HG03139 (cell line): Measurements from ENCODE around the gene MAP7D1.
"Not testable (repeated sequence)": the region's sequence is repeated elsewhere in the genome, so short reads cannot be mapped to it uniquely, and the experiment has no call there.

Experiments
- ATAC-seq: cut with Tn5 transposase; IDR thresholded peaks from one replicate; pipeline ENCODE4 v1.9.1; 2021; ENCODE audit not compliant: unreplicated experiment

The MAP7D1 gene

DNA sequence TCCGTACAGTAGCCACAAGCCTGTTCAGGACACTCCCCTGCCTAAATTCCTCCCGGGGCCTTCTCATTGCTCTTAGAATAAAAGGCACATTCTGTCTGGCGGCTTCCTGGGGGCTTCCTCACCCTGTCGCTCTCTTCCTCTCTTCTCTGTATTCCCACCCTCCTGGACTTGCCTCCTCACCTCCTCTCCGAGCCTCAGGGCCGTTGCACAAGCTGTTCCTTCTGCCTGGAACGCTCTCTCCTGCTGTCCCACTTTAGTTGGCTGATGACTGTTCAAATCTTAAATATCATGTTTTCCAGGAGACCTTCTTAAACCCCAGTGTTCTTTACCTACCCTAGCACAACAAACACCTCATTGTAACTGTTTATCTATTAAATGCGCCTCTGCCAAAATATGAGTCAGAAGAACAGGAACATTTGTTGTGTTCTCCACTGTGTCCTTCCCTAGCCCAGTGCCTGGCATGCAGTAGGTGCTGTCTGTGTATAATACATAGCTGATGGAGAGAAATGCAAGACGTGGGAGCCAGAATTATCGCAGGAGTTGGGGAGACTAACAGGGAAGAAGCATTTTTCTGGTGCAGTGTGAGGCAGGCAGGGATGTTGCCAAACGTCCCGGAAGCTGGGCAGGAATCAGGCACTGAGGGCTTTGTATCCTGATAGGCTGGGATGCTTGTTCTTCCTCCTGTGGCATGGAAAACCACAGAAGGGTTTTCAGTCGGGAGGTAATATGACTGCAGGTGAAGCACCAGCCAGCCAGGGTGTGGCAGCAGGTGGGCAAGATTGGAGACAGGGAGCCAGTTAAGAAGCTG is 44.2 kb downstream of the MAP7D1 start:
- no peak for ATAC-seq

DNA sequence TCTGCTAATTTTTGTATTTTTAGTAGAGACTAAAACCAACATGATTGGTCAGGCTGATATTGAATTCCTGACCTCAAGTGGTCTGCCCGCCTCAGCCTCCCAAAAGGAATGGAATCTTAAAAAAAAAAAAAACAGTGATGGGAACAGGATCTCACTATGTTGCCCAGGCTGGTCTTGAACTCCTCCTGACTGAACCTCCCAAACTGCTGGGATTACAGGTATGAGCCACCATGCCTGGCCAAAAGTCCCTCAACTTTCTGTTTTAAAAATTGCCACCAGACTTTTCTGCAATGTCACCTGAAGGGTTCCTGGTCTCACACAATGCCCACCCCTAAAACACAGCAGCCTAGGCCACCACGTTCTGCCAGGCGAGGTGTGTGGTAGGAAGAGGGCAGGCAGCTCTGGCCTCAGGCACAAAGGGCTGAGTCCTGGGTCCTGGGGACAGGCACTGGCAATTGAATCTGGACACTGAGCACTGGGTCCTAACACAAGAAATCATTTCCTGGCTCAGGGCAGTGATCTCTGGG is 47.1 kb downstream of the MAP7D1 start:
- ATAC-seq: no peak

DNA sequence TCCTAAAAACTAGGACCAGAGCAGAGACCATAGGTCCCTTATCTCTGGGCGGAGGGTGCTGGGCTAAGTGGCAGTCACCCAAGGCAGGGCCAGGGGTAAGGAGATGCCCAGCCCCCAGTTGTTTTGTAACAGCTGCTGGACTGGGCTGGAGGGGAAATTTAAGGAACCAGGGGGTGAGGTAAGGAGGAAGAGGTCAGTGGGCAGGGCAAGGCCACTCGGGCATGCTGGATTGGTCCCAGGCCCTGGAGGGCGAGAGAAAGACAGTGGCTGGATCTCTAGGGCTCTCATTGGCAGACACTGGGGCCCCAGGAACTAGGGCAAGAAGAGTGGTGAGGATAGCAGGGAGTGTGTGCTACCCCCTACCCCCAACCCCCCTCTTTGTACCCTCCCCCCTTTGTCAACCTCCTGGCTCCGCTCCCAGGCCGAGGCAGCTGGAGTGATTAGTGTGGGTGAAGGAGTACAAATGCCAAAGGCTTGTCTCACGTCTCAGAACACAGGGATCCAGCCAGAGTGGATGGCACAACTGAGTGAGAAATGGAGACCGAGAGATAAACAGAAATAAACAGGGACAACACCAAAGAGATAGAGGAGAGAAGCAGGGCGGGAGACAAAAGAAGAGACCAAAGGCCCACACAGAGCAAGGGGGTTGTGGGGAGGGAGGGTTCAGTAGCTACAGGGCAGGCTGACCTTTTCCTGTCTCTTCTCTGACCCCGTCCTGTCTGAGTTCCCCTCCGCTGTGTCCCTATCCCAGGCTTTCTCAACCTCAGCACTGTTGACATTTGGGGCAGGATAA is 47.8 kb downstream of the MAP7D1 start:
- ATAC-seq: no peak

DNA sequence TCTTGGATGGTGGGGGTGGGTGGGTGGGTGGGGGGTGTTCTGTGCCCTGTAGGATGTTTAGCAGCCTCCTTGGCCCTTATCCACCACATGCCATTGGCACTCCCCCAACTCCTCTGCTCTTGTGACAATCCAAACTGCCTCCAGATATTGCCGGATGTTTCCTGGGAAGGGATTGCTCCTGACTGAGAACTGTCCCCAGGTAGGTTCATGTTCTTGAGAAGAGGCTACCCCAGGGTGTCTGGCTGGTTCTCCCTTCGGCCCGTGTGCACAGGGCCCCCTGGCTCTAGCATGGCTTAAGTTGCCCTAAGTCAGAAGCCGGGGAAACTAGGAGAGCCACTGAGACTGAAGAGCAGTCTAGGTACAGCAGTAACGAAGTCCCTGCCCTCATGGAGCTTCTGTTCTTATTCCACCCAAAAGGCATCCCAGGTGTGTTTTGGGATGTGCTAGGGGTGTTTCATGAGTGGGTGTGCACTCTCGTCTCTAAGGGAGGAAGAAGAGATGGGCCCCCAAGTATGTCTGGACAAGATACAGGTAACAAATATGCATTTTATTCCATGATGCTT is 48.5 kb downstream of the MAP7D1 start:
- no peak for ATAC-seq

DNA sequence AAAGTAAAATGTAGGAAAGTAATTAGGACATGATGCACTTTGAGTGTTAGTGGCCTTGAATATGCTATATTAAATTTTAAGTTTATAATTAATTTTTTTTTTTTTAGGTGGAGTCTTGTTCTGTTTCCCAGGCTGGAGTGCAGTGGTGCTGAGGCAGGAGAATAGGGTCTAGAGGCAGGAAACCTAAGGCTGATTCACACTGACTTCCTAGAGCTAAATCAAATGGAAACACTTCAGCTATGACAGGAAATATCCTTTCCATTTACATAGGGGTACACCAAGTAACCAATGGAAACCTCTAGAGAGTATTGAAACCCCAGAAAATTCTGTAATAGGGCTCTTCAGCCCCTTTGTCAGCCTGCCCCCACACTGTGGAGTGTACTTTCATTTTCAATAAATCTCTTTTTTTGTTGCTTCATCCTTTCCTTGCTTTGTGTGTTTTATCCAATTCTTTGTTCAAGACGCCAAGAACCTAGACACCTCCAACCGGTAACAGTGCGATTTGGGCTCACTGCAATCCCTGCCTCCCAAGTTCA is 50.4 kb downstream of the MAP7D1 start:
- no peak for ATAC-seq

DNA sequence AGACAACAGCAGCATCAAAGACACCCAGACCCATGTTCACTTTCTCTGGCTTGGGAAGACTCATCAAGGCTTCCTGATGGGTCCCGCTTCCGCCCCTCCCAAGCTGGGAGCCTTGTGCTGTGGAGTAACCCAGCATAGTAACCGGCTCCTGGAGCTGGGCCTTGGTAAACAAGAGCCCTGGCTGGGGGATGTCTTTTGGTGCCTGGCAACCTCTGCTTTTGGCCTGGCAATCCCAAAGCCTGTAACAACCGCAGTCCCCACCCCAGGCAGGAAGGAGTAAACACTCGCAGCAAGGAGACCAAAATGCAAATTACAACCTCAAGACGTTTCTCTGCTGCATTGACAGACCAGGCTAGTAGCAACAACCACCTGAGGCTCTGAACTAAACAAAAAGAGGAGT is 51.4 kb downstream of the MAP7D1 start:
- no peak for ATAC-seq

DNA sequence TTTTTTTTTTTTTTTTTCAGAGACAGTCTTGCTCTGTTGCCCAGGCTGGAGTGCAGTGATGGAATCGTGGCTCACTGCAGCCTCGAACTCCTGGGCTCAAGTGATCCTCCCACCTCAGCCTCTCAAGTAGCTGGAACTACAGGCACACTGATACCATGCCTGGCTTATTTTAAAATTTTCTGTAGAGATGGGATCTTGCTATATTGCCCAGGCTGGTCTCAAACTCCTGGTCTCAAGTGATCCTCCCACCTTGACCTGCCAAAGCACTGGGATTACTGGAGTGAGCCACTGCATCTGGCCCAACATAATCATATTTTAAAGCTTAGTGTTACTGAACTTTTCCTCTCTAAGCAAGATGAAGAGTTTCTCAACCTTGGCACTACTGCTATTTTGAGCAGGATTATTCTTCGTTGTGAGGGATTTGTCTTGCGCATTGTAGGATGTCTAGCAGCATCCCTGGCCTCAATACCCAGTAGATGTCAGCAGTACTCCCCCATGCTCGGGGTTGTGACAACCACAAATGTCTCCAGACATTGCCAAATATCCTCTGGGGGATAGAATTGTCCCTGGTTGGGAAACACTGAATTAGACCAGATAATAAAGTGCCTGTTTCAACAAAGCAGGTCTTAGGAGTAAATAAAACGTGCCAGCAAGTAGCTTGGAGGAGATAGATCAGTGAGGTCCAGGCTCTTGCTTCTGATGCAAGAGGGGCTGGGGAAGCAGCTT is 53.2 kb downstream of the MAP7D1 start:
- no peak for ATAC-seq

DNA sequence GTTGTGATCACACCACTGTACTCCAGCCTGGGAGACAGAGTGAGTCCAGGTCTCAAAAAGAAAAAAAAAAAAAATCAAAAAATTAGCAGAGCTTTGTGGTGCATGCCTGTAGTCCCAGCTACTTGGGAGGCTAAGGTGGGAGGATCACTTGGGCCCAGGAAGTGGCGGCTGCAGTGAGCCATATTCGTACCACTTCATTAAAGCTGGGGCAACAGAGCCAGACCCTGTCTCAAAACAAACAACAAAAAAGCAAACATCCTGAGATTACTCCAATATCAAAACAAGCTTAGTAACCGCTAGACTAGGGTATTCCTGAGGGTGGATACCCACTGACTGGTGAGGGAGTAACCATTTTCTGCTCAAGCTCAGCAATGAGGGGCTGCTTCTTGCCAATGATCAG is 55.3 kb downstream of the MAP7D1 start:
- ATAC-seq: no peak

DNA sequence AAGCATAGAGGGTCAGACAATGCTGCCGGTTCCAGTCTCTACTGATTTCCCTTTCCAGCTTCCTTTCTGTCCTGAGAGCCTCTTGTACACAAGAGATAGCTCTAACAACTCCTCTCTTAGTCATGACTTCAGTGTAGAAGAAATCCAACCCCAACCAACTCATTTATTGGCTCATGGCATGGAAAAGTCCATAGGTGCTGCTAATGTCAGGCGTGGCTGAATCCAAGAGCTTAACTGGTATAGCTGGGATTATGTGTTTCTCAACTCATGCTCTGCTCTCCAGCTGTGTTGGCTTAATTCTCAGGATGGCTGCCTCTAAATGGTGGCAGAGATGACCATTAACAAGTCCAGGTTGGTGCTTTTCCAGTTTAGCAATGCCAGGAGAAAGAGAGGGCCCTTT is 55.9 kb downstream of the MAP7D1 start:
- ATAC-seq: no peak

DNA sequence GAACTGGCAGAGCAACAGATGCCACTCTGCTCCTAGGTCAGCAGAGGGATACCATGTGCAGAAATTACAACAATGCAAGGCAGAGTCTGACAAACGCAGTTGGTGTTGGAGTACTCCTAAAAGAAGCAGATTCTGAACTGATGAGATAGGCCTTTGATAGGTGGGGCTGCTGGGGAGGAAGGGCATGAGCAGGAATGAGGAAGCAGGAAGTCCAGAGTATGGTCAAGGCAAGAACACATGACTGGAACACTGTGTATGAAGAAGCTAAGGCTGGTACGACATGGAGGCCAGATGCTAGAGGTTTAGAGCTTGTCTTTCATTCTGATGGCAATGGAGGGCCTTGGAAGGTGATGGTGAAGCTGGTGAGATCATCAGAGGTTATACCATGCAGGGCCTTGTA is 56.8 kb downstream of the MAP7D1 start:
- ATAC-seq: no peak

DNA sequence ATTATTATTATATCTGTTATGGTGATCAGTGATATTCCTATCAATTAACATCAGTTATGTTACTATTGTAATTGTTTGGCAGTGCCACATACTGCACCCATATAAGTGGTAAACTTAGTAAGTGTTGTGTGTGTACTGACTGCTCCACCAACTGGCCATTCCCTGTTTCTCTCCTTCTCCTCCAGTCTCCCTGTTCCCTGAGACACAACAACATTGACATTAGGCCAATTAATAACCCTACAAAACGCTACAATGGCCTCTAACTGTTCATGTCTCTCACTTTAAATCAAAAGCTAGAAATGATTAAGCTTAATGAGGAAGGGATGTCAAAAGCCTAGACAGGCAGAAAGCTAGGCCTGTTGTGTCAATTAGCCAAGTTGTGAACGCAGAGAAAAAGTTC is 61.7 kb downstream of the MAP7D1 start:
- ATAC-seq: no peak

DNA sequence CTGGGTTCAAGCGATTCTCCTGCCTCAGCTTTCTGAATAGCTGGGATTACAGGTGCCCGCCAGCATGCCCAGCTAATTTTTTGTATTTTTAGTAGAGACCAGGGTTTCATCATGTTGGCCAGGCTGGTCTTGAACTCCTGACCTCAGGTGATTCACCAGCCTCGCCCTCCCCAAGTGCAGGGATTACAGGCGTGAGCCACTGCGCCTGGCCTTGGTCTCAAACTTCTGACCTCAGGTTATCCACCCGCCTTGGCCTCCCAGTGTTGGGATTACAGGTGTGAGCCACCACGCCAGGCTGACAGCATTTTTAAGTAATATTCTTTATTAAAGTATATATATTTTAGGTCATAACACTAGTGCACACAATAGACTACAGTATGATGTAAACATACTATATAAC is 65.9 kb downstream of the MAP7D1 start:
- ATAC-seq: not testable (repeated sequence)

DNA sequence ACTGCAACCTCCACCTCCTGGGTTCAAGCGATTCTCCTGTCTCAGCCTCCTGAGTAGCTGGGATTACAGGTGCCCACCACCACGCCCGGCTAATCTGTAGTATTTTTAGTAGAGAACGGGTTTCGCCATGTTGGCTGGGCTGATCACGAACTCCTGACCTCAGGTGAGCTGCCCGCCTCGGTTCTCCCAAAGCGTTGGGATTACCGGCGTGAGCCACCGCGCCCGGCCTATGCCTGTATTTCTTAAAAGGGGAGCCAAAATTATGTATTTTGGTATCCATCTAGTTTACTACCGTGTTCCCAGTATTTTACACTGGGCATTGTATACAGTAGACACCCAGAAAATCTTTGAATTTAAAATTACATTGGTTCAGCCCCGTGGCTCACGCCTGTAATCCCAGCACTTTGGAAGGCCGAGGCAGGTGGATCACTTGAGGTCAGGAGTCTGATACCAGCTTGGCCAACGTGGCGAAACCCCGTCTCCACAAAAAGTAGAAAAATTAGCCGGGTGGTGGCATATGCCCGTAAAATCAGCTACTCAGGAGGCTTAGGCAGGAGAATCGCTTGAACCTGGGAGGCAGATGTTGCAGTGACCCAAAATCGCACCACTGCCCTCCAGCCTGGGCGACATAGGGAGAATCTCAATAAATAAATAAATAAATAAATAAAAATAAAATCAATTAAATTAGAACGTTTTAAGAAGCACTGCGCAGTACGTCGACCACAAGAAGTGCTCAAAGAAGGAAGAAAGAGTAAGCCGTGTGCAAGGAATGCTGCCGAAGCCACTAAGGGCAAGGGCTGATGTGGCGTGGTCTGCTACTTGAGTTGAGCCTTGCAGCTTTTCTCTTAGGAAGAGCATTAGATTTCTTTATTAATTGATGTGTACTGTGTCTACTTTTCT is 66.8 kb downstream of the MAP7D1 start:
- no peak for ATAC-seq

DNA sequence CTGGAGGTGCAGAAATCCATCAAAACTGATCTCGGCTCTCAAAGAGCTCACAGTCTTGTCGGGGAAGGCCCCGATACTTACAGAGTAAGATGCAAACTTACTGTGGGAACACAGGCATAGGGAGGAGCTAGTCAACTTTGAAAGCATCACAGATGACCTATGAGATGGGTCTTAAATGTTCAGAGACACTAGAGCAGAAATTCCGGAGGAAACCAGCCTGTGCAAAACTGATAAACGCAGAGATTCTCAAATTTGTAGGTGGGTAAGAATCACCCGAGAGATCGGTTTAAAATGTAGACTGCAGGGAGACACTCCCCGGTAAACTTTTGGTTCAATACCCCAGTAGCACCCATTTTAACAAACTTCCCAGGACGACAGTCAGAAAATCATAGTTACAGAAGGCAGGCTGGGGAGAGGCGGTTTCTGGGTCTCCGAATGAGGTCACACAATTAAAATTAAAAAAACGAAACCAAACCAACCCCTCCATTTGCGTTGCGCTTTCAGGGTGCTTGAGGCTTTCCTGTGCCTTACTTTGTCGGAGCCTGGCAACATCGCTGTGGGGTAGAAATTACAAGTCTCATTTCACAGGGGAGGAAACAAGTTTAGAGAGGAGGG is 67.5 kb downstream of the MAP7D1 start:
- peak; percentile 6 for ATAC-seq

DNA sequence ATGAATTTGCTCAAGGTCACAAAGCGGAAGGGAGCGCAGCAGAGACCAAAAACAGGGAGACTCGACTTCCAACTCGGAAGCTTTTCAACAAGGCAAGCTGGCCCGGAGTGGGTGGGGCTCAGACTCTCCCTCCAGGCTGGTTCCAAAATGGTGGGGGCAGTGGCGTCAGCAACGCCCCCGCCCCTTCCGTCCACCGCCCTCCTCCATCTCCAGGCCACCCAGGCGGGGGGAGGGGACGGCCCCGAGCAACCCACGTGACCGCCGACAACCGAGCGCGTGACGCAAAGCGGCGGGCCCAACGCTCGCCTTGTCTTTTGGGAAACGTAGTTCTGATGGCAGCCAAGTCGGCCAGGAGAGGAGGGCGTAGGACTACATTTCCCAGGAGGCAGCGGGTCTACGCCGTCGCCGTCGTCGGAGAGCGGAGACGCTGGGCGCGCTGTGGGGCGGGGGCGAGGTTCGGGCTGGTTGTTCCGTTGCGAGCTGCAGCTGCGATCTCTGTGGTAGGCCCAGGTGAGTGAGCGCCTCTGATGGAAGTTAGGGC is 68.1 kb downstream of the MAP7D1 start, which contains the start of gene THRAP3:
Gene THRAP3, plus strand, starts transcription at position 448 of the 541 bp plus-strand sequence. CDS start 58,121 bp downstream, outside the sequence.
- peak; percentile 90 for ATAC-seq

DNA sequence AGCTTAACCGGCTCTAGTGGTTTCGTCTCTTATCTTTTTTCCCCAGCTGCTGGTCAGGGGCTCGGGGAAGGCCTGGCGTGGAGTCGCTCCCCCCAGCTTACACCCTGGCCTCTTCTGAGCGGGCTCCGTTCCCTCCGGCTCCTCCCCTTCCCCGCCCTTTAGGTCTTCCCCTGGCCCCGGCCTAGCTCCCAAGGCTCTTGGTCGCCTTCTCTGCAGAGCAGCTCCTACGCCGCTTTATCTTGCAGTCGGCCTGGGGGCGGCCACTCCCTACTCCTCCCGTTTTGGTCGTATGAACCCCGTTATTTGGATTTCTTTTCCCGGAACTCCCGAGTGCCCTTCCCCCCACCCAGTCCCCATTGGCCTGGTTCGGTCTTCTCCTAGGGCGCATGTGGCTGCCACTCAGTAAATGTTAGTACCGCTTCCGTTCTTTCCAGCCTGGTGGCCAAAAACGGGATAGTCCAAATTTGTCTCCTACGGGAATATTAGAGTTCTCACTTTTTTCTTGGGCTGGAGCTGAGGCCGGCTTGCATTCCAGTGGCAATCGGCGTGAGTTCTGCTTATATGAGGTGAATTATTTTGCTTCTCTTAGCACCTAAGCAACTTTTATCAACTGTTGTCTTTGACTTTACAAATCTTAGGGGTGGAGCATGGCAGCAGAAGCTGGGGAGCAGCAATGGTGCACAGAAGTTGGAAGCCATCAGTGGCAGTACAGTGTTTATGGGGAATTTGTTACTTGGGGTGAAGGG is 68.8 kb downstream of the MAP7D1 start:
- ATAC-seq: peak; percentile 53

DNA sequence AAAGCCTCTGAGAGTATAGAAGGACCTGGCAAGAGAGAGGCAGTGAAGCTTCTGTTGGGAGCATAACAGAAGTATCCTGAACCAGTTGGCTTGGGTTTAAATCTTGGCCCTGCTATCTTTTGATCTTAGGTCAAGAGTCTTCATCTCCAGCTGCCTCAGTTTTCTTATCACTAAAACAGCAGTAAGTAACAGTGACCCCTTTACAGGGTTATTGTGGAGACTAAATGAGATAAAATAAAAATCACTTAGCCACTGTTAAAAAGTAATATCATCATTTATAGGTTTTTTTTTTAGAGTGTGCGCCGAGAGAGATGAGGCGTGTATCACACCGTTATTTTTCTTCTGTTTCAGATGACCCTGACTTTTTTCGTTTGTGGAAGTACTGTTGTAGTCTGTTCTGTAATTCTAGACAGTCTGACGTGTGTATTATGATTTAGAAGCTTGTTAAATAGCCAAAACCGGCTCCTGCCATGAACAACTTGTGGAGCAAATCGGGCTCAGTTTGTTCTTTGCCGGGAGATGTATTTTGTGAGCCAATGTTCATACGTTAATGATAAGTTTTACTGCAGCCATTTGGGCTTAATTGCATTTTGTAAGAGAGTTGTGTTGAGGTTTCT is 69.4 kb downstream of the MAP7D1 start:
- ATAC-seq: no peak

DNA sequence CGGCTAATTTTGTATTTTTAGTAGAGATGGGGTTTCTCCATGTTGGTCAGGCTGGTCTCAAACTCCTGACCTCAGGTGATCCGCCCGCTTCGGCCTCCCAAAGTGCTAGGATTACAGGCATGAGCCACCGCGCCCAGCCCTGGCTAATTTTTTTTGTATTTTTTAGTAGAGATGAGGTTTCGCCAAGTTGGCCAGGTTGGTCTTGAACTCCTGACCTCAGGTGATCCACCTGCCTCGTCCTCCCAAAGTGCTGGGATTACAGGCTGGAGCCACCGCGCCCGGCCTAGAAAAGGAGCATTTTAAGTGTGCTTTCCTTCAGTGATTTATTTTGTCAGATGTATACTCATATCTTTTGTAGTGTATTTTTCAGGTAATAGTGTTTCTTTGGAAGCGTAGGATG is 74.3 kb downstream of the MAP7D1 start:
- ATAC-seq: not testable (repeated sequence)
